Gastroesophageal sphincter (tissue), 4 donors: ENCODE results near the gene RNF150. TPM values are rescaled to one million over a fixed set of nuclear protein-coding genes. Genes with fewer than 3 reads are reported as not detected.

Source experiments
- ATAC-seq: fragments of 150-250 bp; one replicate; pipeline ENCODE4 v1.9.1; 2016; ENCODE audit warnings: mild to moderate bottlenecking, moderate library complexity
- H3K27ac ChIP-seq, 4 donors: fragments of 200-600 bp; sonication (generic) in 3 of 4; 1 replicate in 3 of 4; 2 replicates in 1 of 4; pipeline ENCODE4 v1.5.1; 2016 to 2019
- H3K27me3 ChIP-seq: fragments of 200-600 bp; sonication (generic); one replicate; pipeline ENCODE4 v1.5.1; 2019
- H3K36me3 ChIP-seq, 2 donors: fragments of 200-600 bp; sonication (generic); one replicate each; pipeline ENCODE4 v1.5.1; 2019; ENCODE audit warnings: control low read depth in 1 of 2
- H3K4me1 ChIP-seq, 3 donors: fragments of 200-600 bp; sonication (generic); 1 replicate in 2 of 3; 2 replicates in 1 of 3; pipeline ENCODE4 v1.5.1; 2016 to 2019; ENCODE audit warnings: control low read depth in 2 of 3
- H3K4me3 ChIP-seq, 2 donors: fragments of 200-600 bp; sonication (generic); one replicate each; pipeline ENCODE4 v1.5.1; 2019; ENCODE audit warnings: mild to moderate bottlenecking in 1 of 2, moderate library complexity in 1 of 2
- H3K9me3 ChIP-seq, 3 donors: fragments of 200-600 bp; sonication (generic); one replicate each; pipeline ENCODE4 v1.5.1; 2017 to 2019; ENCODE audit warnings: control low read depth in 2 of 3
- EP300 ChIP-seq: sonication (generic); formaldehyde crosslinking; IDR thresholded peaks from one replicate; pipeline ENCODE4 v1.6.1; 2017; ENCODE audit warnings: antibody characterized with exemption, mild to moderate bottlenecking
- POLR2A ChIP-seq, 2 donors: fragments of 450-650 bp; IDR thresholded peaks; one replicate each; pipeline ENCODE4 v1.6.1; 2017; ENCODE audit warnings: antibody characterized with exemption in 2 of 2, mild to moderate bottlenecking in 2 of 2, moderate library complexity in 1 of 2
- POLR2AphosphoS5 ChIP-seq: sonication (generic); formaldehyde crosslinking; IDR thresholded peaks from one replicate; pipeline ENCODE4 v1.6.1; 2017; ENCODE audit warnings: antibody characterized with exemption
- WGBS, 2 donors: methylation state at CpG; one replicate each; pipeline ENCODE4 v1.1.5; 2018; ENCODE audit warnings: low coverage in 1 of 2; 5-methylcytosine and 5-hydroxymethylcytosine counted together
- total RNA-seq, 4 donors: library from RNA; depleted of rRNA; stranded (reverse); fragments of >200 nt; gene quantifications; one replicate each; pipeline ENCODE4 v1.1.0, GENCODE V29; 2016
- TF ChIP-seq, protein P1 (sequence below), 4 experiments: fragments of 200-600 bp in 2 of 4; fragments of 450-650 bp in 2 of 4; sonication (generic) in 1 of 4; IDR thresholded peaks; one replicate each; pipeline ENCODE4 v1.5.1; 2017 to 2019; ENCODE audit warnings: antibody characterized with exemption in 4 of 4, mild to moderate bottlenecking in 2 of 4, moderate library complexity in 2 of 4

Gene RNF150
- total RNA-seq, 4 donors from 2014 or later: 36.5 to 70.5 (median 59.9) TPM

DNA sequence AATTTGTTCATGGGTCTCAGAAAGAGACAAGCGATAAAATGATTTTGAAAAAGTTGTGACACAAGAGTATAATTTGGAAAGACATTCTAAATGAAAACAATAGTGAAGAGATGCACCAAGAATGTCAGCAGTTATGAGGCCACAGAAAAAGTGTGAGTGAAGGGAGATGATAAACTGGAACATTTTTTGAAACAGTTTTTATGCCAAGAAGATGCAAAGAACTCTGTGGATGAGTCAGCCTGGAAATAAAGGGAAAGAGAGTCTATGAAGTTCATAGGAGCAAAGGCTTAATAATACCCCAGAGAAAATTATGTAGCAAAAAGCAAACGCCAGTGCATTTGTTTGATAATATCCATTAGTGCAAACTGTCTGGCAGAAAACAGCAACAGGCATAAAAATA lies 188.7 kb downstream of the RNF150 start:
- Histone ChIP-seq H3K27ac (peak overlapping the region; percentile 34 to 65 (median 58)), H3K4me1 (peaks cover 0 to 63% (median 14%) of the 10 kb centered on the region in 3 donors), H3K4me3 (no peak overlapping the region), H3K9me3 (no peaks in the 10 kb centered on the region), H3K27me3 (no peaks in the 10 kb centered on the region), H3K36me3 (no peaks in the 10 kb centered on the region)
- no peak for TF ChIP-seq EP300
- TF ChIP-seq, protein P1, sequence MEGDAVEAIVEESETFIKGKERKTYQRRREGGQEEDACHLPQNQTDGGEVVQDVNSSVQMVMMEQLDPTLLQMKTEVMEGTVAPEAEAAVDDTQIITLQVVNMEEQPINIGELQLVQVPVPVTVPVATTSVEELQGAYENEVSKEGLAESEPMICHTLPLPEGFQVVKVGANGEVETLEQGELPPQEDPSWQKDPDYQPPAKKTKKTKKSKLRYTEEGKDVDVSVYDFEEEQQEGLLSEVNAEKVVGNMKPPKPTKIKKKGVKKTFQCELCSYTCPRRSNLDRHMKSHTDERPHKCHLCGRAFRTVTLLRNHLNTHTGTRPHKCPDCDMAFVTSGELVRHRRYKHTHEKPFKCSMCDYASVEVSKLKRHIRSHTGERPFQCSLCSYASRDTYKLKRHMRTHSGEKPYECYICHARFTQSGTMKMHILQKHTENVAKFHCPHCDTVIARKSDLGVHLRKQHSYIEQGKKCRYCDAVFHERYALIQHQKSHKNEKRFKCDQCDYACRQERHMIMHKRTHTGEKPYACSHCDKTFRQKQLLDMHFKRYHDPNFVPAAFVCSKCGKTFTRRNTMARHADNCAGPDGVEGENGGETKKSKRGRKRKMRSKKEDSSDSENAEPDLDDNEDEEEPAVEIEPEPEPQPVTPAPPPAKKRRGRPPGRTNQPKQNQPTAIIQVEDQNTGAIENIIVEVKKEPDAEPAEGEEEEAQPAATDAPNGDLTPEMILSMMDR (IDR thresholded peaks at IDR 0.05): no peak
- no peak for ATAC-seq
- WGBS, 2 donors: 12 to 24% methylated on average over 2 of the region's 2 CpGs

DNA sequence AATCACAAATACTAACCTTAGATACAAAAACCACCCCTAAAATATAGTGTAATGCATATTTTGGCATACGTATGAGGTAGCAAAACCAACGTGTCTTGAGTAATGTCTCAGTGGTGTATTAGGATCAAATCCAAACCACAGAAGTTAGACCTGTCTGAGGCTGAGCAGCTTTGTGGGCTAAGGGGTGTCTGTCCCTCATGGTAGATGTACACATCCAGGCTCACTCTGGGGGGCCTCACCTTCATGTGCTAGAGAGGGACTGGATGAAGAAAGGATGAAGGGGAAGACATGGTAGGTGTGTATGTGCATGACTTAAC lies 189.1 kb downstream of the RNF150 start:
- peaks cover 0 to 68% (median 14%) of the 10 kb centered on the region in 3 donors for H3K4me1 ChIP-seq
- no peaks in the 10 kb centered on the region for H3K36me3 ChIP-seq
- ATAC-seq: no peak
- H3K27me3 ChIP-seq: no peaks in the 10 kb centered on the region
- H3K27ac ChIP-seq: peak overlapping the region; percentile 44 to 65 (median 58)
- no peaks in the 10 kb centered on the region for H3K9me3 ChIP-seq
- WGBS, 2 donors: 16 to 80% methylated on average over 1 to 2 of the region's 2 CpGs
- H3K4me3 ChIP-seq: no peak overlapping the region
- TF ChIP-seq, protein P1 (IDR thresholded peaks at IDR 0.05): no peak
- TF ChIP-seq POLR2A (IDR thresholded peaks at IDR 0.05) (no peak), EP300 (no peak), POLR2AphosphoS5 (no peak)

DNA sequence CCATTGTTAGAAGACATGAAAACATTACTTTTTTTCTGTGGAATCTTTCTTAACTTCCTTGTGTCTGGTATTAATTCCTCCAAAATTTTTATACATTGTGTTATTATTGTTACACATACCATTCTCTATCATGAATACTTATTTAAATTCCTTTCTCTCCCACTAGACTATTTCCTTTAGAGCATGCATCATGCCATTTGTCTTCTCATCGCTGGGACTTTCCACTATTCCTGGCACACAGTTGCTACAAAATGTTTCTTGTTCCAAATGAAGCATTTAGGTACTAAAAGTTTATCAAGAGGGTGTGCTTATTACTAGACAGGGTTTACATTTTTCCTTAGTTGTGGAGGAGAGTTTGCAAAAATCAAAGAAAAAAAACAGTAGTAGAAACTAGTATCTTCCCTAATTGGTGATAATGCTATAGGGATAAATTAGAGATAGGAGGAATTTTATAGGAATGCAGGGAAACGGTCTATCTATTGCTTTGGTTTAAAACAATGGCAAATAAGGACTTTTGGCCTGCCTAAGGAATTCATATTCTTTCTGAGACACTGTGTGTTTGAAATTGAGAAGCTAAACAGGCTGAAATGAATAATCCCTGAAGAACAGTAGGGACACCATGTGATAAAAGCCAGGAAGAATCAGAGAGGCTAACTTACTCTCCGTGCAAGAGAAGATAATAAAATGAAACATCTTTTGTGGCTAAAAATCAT lies 189.6 kb downstream of the RNF150 start:
- Histone ChIP-seq H3K9me3 (no peaks in the 10 kb centered on the region), H3K4me1 (peaks cover 0 to 73% (median 16%) of the 10 kb centered on the region in 3 donors), H3K27ac (peak overlapping the region; percentile 18 to 65 (median 58)), H3K4me3 (no peak overlapping the region), H3K27me3 (no peaks in the 10 kb centered on the region), H3K36me3 (no peaks in the 10 kb centered on the region)
- TF ChIP-seq EP300 (no peak), POLR2AphosphoS5 (no peak), POLR2A (IDR thresholded peaks at IDR 0.05) (no peak)
- TF ChIP-seq, protein P1 (IDR thresholded peaks at IDR 0.05): no peak
- 18 to 24% methylated on average over 3 of the region's 3 CpGs for WGBS, 2 donors
- ATAC-seq: no peak

DNA sequence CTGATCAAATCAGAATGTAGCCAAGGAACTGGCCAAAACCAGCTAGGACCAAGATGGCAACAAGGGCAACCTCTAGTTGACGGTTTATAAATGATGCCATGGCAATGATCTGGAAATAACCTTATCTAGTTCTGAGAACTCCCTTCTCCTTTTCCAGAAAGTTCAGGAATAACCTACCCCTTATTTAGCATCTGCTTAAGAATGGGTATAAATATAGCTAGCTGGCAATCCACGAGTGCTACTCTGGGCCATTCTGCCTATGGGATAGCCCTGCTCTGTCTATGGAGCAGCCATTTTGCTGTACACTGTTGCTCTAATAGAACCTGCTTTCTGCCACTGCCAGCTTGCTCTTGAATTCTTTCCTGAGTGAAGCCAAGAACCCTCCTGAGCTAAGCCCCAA lies 192.7 kb downstream of the RNF150 start:
- H3K27ac ChIP-seq: peak overlapping the region in 3 of 4 donors; percentile 18 to 67 (median 63)
- ATAC-seq: no peak

More for the DNA sequence above, 192.7 kb downstream of the RNF150 start:
- 42 to 69% methylated on average over 2 of the region's 2 CpGs for WGBS, 2 donors
- H3K36me3 ChIP-seq: no peaks in the 10 kb centered on the region
- H3K4me1 ChIP-seq: peaks cover 3 to 97% (median 26%) of the 10 kb centered on the region in 3 donors
- TF ChIP-seq EP300 (no peak), POLR2AphosphoS5 (no peak), POLR2A (IDR thresholded peaks at IDR 0.05) (no peak)
- TF ChIP-seq, protein P1 (IDR thresholded peaks at IDR 0.05): no peak
- no peak overlapping the region for H3K4me3 ChIP-seq
- H3K9me3 ChIP-seq: no peaks in the 10 kb centered on the region
- no peaks in the 10 kb centered on the region for H3K27me3 ChIP-seq
